GM12864 (cell line): ENCODE data around the gene CEP20.

Source experiments
- DNase-seq: peaks from one replicate; pipeline ENCODE4 v3.0.0-alpha.2; 2011; ENCODE audit warnings: low read depth
- H3K4me3 ChIP-seq: 2 replicates; pipeline ENCODE4 v1.5.1; 2011; ENCODE audit warnings: mild to moderate bottlenecking, low read depth, low read length, control low read depth
- CTCF ChIP-seq: IDR thresholded peaks from 2 replicates; pipeline ENCODE4 v1.5.1; 2011; ENCODE audit warnings: low read depth, mild to moderate bottlenecking, moderate library complexity, low read length, control low read depth, inconsistent platforms; ENCODE audit errors: missing control alignments

The CEP20 gene

GRCh38 chr16:15907863-15908478 is 19.6 kb upstream of the CEP20 start:
- TF ChIP-seq CTCF: no peak
- DNase-seq: peak; percentile 99
- H3K4me3 ChIP-seq: no peak overlapping the region

- no peak overlapping the region for H3K4me3 ChIP-seq
- no peak for DNase-seq
- no peak for TF ChIP-seq CTCF
Observed at GRCh38 chr16:15906439-15906838, 18.0 kb upstream of the CEP20 start.

- H3K4me3 ChIP-seq: no peak overlapping the region
- no peak for TF ChIP-seq CTCF
- DNase-seq: no peak
Observed at GRCh38 chr16:15903960-15904359, 15.6 kb upstream of the CEP20 start.

- no peak overlapping the region for H3K4me3 ChIP-seq
- DNase-seq: no peak
- no peak for TF ChIP-seq CTCF
Observed at GRCh38 chr16:15900901-15901500, 12.6 kb upstream of the CEP20 start.

GRCh38 chr16:15900357-15900756 is 12.0 kb upstream of the CEP20 start:
- no peak for DNase-seq
- H3K4me3 ChIP-seq: no peak overlapping the region
- TF ChIP-seq CTCF: no peak

- no peak for TF ChIP-seq CTCF
- DNase-seq: no peak
- H3K4me3 ChIP-seq: no peak overlapping the region
Observed at GRCh38 chr16:15899538-15900100, 11.2 kb upstream of the CEP20 start.

- no peak for TF ChIP-seq CTCF
- no peak overlapping the region for H3K4me3 ChIP-seq
- no peak for DNase-seq
Observed at GRCh38 chr16:15898654-15899053, 10.3 kb upstream of the CEP20 start.
